SJCRH30 (cell line): Measurements from ENCODE around the gene GMEB2. TPM values are rescaled to one million over a fixed set of nuclear protein-coding genes. Genes with fewer than 3 reads are reported as not detected.
"Not testable (repeated sequence)": the region's sequence is repeated elsewhere in the genome, so short reads cannot be mapped to it uniquely, and the experiment has no call there.

Experiments used
- DNase-seq, 2 experiments: peaks; one replicate each; pipeline ENCODE4 v3.0.0-alpha.2; 2015 to 2020
- H3K27ac ChIP-seq: fragments of 250-450 bp; sonication (Bioruptor Pico); 2 replicates; pipeline ENCODE4 v1.5.1; 2020; ENCODE audit warnings: mild to moderate bottlenecking, moderate library complexity
- H3K27me3 ChIP-seq: fragments of 250-450 bp; sonication (Bioruptor Pico); 2 replicates; pipeline ENCODE4 v1.5.1; 2020; ENCODE audit warnings: mild to moderate bottlenecking, moderate library complexity
- H3K36me3 ChIP-seq: fragments of 250-450 bp; sonication (Bioruptor Pico); 2 replicates; pipeline ENCODE4 v1.5.1; 2020; ENCODE audit warnings: mild to moderate bottlenecking, moderate library complexity
- H3K4me1 ChIP-seq: fragments of 250-450 bp; sonication (Bioruptor Pico); 2 replicates; pipeline ENCODE4 v1.5.1; 2020; ENCODE audit warnings: mild to moderate bottlenecking, moderate library complexity
- H3K4me3 ChIP-seq: fragments of 250-450 bp; sonication (Bioruptor Pico); 2 replicates; pipeline ENCODE4 v1.5.1; 2020; ENCODE audit warnings: mild to moderate bottlenecking, moderate library complexity
- H3K9me3 ChIP-seq: fragments of 250-450 bp; sonication (Bioruptor Pico); replicated peaks from 2 replicates; pipeline ENCODE4 v1.5.1; 2020; ENCODE audit warnings: mild to moderate bottlenecking, moderate library complexity
- total RNA-seq: library from RNA; depleted of rRNA; stranded (reverse); fragments of >200 nt; shearing (Covaris generic); gene quantifications from 2 replicates; pipeline ENCODE4 v1.2.3, GENCODE V29; 2014

GMEB2 gene
- total RNA-seq, 1 experiment from 2014 or later: 19.5 TPM

GRCh38 chr20:63564036-63564810, 62.7 kb downstream of the GMEB2 start:
- H3K4me3 ChIP-seq: no peak overlapping the region
- no peaks in the 10 kb centered on the region for H3K27me3 ChIP-seq
- no peak for DNase-seq
- no peaks in the 10 kb centered on the region; the same call in 1 of the 2 replicates for H3K4me1 ChIP-seq
- no peak overlapping the region for H3K27ac ChIP-seq
- H3K9me3 ChIP-seq: no peaks in the 10 kb centered on the region
- no peaks in the 10 kb centered on the region for H3K36me3 ChIP-seq

- no peak overlapping the region for H3K27ac ChIP-seq
- no peaks in the 10 kb centered on the region for H3K27me3 ChIP-seq
- no peaks in the 10 kb centered on the region for H3K4me1 ChIP-seq
- H3K4me3 ChIP-seq: no peak overlapping the region
- no peaks in the 10 kb centered on the region for H3K9me3 ChIP-seq
- DNase-seq: no peak
- H3K36me3 ChIP-seq: no peaks in the 10 kb centered on the region
Observed at GRCh38 chr20:63563225-63563935, 63.5 kb downstream of the GMEB2 start.

GRCh38 chr20:63562461-63563224, 64.3 kb downstream of the GMEB2 start:
- Histone ChIP-seq H3K27me3 (no peaks in the 10 kb centered on the region), H3K9me3 (no peaks in the 10 kb centered on the region), H3K27ac (no peak overlapping the region), H3K4me3 (no peak overlapping the region), H3K4me1 (no peaks in the 10 kb centered on the region), H3K36me3 (no peaks in the 10 kb centered on the region)
- no peak for DNase-seq

- Histone ChIP-seq H3K27me3 (no peaks in the 10 kb centered on the region), H3K36me3 (no peaks in the 10 kb centered on the region), H3K27ac (no peak overlapping the region), H3K9me3 (no peaks in the 10 kb centered on the region), H3K4me3 (no peak overlapping the region), H3K4me1 (no peaks in the 10 kb centered on the region)
- no peak for DNase-seq
Observed at GRCh38 chr20:63561624-63562396, 65.1 kb downstream of the GMEB2 start.

- no peaks in the 10 kb centered on the region for H3K4me1 ChIP-seq
- DNase-seq: no peak
- H3K27ac ChIP-seq: no peak overlapping the region
- H3K4me3 ChIP-seq: no peak overlapping the region
- H3K9me3 ChIP-seq: no peaks in the 10 kb centered on the region
- H3K27me3 ChIP-seq: no peaks in the 10 kb centered on the region
- H3K36me3 ChIP-seq: no peaks in the 10 kb centered on the region
Observed at GRCh38 chr20:63560856-63561609, 65.9 kb downstream of the GMEB2 start.

GRCh38 chr20:63560333-63560805, 66.5 kb downstream of the GMEB2 start:
- Histone ChIP-seq H3K27me3 (no peaks in the 10 kb centered on the region), H3K4me3 (no peak overlapping the region), H3K4me1 (no peaks in the 10 kb centered on the region), H3K9me3 (no peaks in the 10 kb centered on the region), H3K36me3 (no peaks in the 10 kb centered on the region), H3K27ac (no peak overlapping the region)
- DNase-seq: no peak

- not testable (repeated sequence) for H3K27ac ChIP-seq, H3K36me3 ChIP-seq, H3K4me3 ChIP-seq, H3K27me3 ChIP-seq, H3K4me1 ChIP-seq, DNase-seq, H3K9me3 ChIP-seq
Observed at GRCh38 chr20:63559485-63560332, 67.2 kb downstream of the GMEB2 start.

GRCh38 chr20:63558804-63559484, 68.0 kb downstream of the GMEB2 start:
- no peak for DNase-seq
- Histone ChIP-seq H3K4me1 (no peaks in the 10 kb centered on the region), H3K9me3 (no peaks in the 10 kb centered on the region), H3K27ac (no peak overlapping the region), H3K27me3 (no peaks in the 10 kb centered on the region; the same call in 1 of the 2 replicates), H3K36me3 (no peaks in the 10 kb centered on the region), H3K4me3 (no peak overlapping the region)

GRCh38 chr20:63557481-63557891, 69.4 kb downstream of the GMEB2 start:
- no peak for DNase-seq
- Histone ChIP-seq H3K4me3 (no peak overlapping the region), H3K9me3 (no peaks in the 10 kb centered on the region), H3K27ac (no peak overlapping the region), H3K27me3 (no peaks in the 10 kb centered on the region; the same call in 1 of the 2 replicates), H3K36me3 (no peaks in the 10 kb centered on the region), H3K4me1 (peaks cover 6% of the 10 kb centered on the region; the same call in 1 of the 2 replicates)

- H3K4me3 ChIP-seq: no peak overlapping the region
- no peaks in the 10 kb centered on the region for H3K36me3 ChIP-seq
- no peak for DNase-seq
- H3K27me3 ChIP-seq: no peaks in the 10 kb centered on the region; the same call in 1 of the 2 replicates
- H3K27ac ChIP-seq: no peak overlapping the region
- H3K4me1 ChIP-seq: peaks cover 8% of the 10 kb centered on the region; the same call in 1 of the 2 replicates
- no peaks in the 10 kb centered on the region for H3K9me3 ChIP-seq
Observed at GRCh38 chr20:63556873-63557478, 69.9 kb downstream of the GMEB2 start.

GRCh38 chr20:63555661-63556381, 71.1 kb downstream of the GMEB2 start:
- Histone ChIP-seq H3K27me3 (peaks cover 5% of the 10 kb centered on the region; the same call in 1 of the 2 replicates), H3K4me3 (no peak overlapping the region), H3K27ac (no peak overlapping the region), H3K4me1 (peaks cover 8% of the 10 kb centered on the region; the same call in 1 of the 2 replicates), H3K9me3 (no peaks in the 10 kb centered on the region), H3K36me3 (no peaks in the 10 kb centered on the region)
- DNase-seq: no peak
